Colon (tissue), 2 donors: Measurements from ENCODE around the gene LRRC55.
"Not testable (repeated sequence)": the region's sequence is repeated elsewhere in the genome, so short reads cannot be mapped to it uniquely, and the experiment has no call there.

Source experiments
- FAIRE-seq: peaks from 2 replicates; lab custom pipeline; 2012; peaks lifted over from hg19 to GRCh38; lab: Jason Lieb, UNC
- donor health status: control.
- donor health status: control.

LRRC55 gene

GRCh38 chr11:57162179-57162898 is 19.4 kb upstream of the LRRC55 start:
- no peak for FAIRE-seq

DNA sequence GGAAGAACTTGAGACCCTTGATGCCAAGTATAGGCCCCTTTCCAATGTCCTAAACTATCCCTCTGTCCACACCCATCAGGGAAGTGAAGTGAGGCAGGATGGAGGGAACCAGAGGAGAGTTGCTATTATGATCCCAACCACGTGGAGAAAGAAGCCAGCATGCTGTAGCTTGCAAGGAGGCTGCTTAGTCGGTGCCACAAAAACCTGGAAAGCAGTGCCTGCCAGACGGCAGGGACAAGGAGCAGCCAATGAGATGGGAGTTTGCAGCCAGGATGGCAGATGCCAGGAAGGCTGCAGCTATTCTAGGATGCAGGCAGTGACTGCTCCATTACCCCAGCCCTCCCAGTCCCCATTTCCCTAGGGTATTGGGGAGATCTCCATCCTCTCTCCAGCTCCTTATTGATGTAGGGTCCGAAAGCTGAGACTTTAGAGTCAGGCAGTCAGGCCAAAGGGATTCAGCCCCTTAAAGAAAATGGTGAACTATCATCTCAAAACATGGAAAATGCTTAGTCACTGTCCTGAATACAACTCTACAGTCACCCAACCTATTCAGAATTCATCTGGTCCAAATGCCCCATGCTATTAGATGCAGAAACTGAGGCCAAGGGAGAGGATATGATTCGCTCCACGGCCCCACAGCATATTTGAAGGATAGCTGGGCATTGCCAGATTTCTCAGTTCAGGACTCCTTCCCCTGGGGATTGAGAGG is 18.4 kb upstream of the LRRC55 start:
- FAIRE-seq: no peak

GRCh38 chr11:57164317-57164716 is 17.4 kb upstream of the LRRC55 start:
- no peak for FAIRE-seq

DNA sequence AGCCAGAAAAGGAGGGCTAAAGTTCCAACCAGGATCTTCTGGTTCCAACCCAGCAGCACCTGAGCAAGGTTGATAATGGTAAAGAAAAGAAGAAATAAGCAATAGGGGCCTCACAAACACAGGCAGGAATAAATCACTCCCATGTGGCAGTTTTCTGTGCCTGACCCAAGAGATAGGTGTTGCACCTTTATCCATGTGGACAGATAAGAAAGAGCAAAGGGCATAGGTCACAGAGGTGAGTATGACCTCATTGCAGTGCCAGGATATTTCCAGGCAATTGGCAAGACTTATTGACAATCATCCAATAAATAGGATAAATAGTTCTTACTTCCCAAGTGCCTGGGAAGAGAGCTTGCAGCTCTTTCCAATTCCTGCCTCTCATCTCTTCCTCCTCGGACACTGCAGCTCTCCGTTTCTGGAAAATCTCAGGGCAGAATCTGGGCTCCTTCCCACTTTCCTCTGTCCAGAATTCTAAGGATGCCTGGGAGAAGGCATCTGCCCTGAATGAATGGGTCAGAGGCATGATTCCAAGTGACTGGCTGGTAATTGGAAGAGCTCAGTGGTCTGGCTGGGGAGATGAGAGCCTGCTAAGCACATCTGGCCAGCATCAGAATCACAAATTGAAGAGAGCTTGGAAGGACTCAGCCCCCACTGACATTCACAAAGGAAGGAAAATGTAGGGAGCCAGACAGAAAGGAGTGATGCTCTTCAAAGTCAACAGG is 14.5 kb upstream of the LRRC55 start:
- no peak for FAIRE-seq

DNA sequence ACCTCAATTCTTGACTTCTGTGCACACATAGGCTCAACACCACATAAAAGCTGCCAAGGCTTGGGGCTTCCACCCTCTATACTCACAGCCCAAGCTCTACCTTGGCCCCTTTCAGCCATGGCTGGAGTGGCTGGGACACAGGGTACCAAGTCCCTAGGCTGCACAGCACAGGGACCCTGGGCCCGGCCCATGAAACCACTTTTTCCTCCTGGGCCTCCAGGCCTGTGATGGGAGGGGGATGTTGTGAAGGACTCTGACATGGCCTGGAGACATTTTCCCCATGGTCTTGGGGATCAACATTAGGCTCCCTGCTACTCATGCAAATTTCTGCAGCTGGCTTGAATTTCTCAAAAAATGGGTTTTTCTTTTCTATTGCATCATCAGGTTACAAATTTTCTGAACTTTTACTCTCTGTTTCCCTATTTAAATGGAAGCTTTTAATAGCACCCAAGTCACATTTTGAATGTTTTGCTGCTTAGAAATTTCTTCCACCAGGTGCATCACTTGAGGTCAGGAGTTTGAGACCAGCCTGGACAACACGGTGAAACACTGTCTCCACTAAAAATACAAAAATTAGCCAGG is 11.9 kb upstream of the LRRC55 start:
- not testable (repeated sequence) for FAIRE-seq

- no peak for FAIRE-seq
These were observed 9.7 kb upstream of the LRRC55 start for GRCh38 chr11:57172031-57172430.

- FAIRE-seq: no peak
These were observed 7.1 kb upstream of the LRRC55 start for GRCh38 chr11:57174656-57175055.

- FAIRE-seq: no peak
These were observed 6.3 kb upstream of the LRRC55 start for GRCh38 chr11:57175478-57175877.

GRCh38 chr11:57178334-57178733 is 3.4 kb upstream of the LRRC55 start:
- no peak for FAIRE-seq

- FAIRE-seq: no peak
These were observed 2.1 kb upstream of the LRRC55 start for GRCh38 chr11:57179681-57180080.

GRCh38 chr11:57180081-57180561 is 1.6 kb upstream of the LRRC55 start:
- no peak for FAIRE-seq

- no peak for FAIRE-seq
These were observed 789 bp upstream of the LRRC55 start for GRCh38 chr11:57180964-57181363.

GRCh38 chr11:57182896-57183295 is 1.1 kb downstream of the LRRC55 start:
- FAIRE-seq: no peak

DNA sequence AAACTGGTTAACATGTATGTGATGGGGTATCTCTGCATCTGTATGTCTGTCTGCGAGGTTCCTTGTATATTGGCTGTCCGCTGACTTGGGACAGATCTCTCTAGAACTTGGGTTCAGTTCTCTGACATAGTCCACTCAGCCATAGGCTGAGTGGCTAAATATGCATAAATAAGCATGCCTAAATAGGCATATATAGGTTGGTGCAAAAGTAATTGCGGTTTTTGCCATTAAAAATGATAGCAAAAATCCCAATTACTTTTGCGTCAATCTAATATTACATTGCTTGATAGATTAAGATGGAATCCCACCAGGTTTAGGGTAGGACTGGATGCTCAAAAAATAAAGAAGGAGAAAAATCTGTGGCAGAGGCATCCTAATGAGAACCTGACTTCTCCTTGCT is 8.8 kb downstream of the LRRC55 start:
- no peak for FAIRE-seq

DNA sequence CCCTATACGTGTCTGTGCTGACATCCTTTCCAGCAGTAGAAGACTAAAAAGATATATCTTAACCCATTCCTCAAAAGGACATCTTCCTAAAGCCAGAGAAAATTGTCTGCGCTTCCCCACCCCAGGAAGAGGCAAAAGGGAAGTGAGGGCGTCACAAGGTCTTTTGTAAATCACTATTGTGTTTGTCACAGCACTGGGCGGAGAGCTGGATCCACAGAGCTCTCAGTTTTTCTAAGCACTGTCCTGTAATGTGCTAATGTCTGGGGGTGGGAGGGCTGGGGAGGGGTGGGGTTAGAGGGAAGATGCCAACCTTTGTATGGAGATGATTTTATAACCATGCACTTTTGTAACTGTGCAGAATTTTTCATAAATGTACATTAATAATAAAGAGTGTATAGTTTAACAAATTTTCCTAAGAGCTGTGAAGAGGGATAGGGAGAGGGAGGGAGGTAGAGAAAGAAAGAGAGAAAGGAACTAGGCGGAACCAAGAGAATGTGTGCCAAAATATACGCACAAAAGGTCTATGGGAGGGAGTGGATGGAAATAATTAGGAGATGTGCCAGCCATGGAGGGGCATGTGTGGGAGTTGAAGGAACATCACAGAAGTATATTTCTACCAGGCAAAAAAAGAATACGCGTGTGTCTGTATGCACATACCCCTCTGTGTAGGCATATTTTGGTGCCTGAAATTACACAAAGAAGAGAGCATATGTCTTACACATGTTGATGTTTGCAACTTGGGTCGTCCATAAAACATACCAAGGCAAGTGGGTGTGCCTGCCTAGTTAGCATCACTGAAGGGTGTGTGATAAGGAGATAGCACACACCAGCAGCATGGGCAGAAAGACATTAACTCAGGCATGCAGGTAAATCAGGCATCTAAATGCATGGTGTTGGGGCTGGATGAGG is 9.8 kb downstream of the LRRC55 start:
- no peak for FAIRE-seq

GRCh38 chr11:57192316-57192715 is 10.6 kb downstream of the LRRC55 start:
- FAIRE-seq: no peak

- FAIRE-seq: no peak
These were observed 14.8 kb downstream of the LRRC55 start for GRCh38 chr11:57196596-57196995.

- FAIRE-seq: no peak
These were observed 16.0 kb downstream of the LRRC55 start for GRCh38 chr11:57197762-57198161.

GRCh38 chr11:57199330-57199729 is 17.6 kb downstream of the LRRC55 start:
- no peak for FAIRE-seq

DNA sequence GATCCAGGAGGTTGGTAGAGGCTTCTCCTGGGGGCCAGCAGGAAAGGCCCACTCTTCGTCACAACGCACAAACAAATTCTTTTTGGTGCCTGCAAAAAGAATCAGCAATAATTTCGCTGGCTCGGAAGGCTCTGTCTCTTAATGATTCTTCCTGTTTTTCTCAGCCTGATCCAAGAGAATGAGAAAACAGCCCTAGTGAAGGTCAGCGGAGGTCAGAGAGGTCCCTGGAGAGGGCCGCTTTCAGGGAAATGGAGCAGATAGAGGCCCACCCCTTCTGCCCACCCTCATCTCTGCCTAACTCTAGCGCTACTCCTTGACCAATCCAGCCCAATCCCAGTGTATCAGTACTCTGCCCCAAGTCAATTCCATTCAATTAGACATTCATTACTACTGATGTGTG is 19.2 kb downstream of the LRRC55 start:
- FAIRE-seq: no peak

DNA sequence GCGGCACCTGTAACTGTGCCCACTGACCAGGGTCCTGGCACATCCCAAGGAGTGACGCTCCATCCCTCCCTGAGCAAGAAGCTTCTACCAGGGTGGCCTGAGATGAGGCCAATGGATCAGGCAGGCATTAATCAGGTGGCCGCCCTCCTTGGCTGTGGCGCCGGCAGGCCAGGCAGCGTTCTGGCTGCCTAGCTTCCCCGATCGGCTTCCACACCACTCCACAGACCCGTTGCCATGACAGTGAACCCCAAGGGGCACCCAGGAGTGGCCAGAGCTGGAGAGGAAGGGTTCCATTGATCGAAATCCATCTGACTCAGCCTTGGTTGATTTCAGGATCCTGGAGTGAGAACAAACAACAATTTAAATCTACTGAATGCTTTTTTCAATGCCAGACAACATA is 20.5 kb downstream of the LRRC55 start:
- FAIRE-seq: no peak

- FAIRE-seq: no peak
These were observed 21.6 kb downstream of the LRRC55 start for GRCh38 chr11:57203359-57203758.
